ENCODE results near the gene ZFHX3. TPM values are rescaled to one million over a fixed set of nuclear protein-coding genes. Genes with fewer than 3 reads are reported as not detected.

The ZFHX3 gene
- total RNA-seq, 2 experiments from 2014 or later: 0.63 to 0.64 TPM

DNA sequence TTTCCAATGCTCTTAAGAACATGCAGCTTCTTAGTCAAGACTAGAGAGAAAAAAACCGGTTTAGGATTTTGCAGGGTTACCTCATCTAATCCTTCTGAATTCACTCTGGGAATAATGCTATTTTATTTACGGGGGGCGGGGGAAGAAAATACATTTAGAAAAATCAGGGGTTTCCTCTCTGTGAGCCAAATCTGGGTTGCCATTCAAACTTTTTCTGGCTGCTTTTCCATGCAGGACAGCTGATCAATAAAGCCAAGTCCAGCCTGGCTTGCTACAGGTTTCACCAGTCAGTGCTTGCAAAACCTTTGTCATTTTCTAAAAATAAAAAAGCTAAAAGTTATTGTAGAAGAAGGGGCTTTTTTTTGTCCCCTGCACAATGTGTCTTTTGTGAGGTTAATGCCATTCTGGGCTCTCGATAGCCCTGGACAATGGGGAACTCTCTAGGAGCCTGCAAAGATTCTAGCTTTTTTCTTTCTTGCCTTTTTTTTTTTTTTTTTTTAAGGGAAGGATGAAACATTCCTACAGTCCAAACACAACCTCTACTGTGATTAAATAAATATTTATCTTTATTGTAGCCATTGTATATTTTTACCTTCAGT, 13.1 kb upstream of the ZFHX3 start:
- no peaks in the 10 kb centered on the region for H3K36me3 ChIP-seq (ENCODE audit: insufficient read depth, low read length)
- POLR2A ChIA-PET: no interaction called here
- H3K4me1 Mint-ChIP-seq (ENCODE audit: low read depth): peaks cover 19% of the 10 kb centered on the region
- no peak overlapping the region for H3K4me3 ChIP-seq (ENCODE audit: low read length)
- intact Hi-C loops (cut with DNase I, micrococcal nuclease): no loop called here
- peaks cover 10% of the 10 kb centered on the region for H3K4me1 ChIP-seq (ENCODE audit: insufficient read depth, low read length)
- peaks cover 64% of the 10 kb centered on the region for H3K27me3 Mint-ChIP-seq
- peaks cover 39 to 85% of the 10 kb centered on the region in 2 experiments for H3K27me3 ChIP-seq (ENCODE audit: control insufficient read depth in 1 of 2, insufficient read depth in 2 of 2, low read length in 2 of 2)
- no peak overlapping the region for H3K4me3 Mint-ChIP-seq
- H3K27ac Mint-ChIP-seq: no peak overlapping the region
- no peaks in the 10 kb centered on the region for H3K9me3 Mint-ChIP-seq
- no peak for ATAC-seq (ENCODE audit: poor library complexity)
- H3K27ac ChIP-seq (ENCODE audit: low read depth in 1 of 2, low read length in 2 of 2): no peak overlapping the region
- peaks cover 3% of the 10 kb centered on the region for H3K36me3 Mint-ChIP-seq (ENCODE audit: low read depth)
- CTCF ChIA-PET: no interaction called here
- no peak for DNase-seq
- peaks cover 0 to 17% of the 10 kb centered on the region in 2 experiments for H3K9me3 ChIP-seq (ENCODE audit: control insufficient read depth in 1 of 2, insufficient read depth in 1 of 2, low read length in 2 of 2)
- TF ChIP-seq, protein P1, sequence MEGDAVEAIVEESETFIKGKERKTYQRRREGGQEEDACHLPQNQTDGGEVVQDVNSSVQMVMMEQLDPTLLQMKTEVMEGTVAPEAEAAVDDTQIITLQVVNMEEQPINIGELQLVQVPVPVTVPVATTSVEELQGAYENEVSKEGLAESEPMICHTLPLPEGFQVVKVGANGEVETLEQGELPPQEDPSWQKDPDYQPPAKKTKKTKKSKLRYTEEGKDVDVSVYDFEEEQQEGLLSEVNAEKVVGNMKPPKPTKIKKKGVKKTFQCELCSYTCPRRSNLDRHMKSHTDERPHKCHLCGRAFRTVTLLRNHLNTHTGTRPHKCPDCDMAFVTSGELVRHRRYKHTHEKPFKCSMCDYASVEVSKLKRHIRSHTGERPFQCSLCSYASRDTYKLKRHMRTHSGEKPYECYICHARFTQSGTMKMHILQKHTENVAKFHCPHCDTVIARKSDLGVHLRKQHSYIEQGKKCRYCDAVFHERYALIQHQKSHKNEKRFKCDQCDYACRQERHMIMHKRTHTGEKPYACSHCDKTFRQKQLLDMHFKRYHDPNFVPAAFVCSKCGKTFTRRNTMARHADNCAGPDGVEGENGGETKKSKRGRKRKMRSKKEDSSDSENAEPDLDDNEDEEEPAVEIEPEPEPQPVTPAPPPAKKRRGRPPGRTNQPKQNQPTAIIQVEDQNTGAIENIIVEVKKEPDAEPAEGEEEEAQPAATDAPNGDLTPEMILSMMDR (IDR thresholded peaks at IDR 0.05): no peak

DNA sequence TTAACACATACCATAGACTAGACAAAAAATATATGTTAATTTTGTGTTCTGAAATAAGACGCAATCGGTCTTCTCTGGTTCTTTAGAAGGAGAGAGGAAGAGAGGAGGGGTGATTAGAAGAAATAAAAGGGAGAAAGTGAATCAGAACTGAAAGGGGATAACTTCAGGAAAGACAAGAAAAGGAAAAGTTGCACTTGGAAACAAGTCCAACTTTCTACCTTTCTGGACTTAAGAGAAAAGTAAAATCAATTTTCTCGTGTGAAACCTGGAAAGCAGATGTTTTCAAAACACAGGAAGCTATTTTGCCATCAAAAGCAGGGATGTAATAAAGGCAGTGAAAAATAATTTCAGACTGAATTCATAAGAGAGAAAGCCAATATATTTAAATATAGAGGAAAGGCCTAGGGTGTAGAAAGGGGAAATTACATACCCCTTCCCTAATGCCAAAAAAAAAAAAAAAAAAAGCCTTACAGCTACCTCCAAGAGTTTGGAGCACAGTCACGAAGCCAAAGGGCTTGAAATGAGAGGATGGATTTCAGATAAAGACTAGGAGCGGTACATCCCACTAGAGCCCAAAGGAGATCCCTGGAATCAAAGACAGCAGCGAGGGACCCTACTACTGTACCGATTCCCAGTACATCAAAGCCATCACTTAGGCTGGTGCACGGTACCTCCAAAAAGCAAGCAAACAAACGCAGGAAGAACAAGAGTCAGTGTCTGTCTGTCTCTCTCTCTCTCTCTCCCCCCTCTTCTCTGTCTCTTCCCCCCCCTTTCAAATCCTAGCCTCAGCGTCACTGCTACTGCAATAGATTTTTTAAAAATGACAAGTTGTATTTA, 12.1 kb upstream of the ZFHX3 start:
- Mint-ChIP-seq H3K27ac (no peak overlapping the region), H3K9me3 (no peaks in the 10 kb centered on the region), H3K27me3 (peaks cover 55% of the 10 kb centered on the region), H3K36me3 (ENCODE audit: low read depth) (peaks cover 3% of the 10 kb centered on the region), H3K4me1 (ENCODE audit: low read depth) (peaks cover 25% of the 10 kb centered on the region), H3K4me3 (peak overlapping the region; percentile 79)
- Histone ChIP-seq H3K4me3 (ENCODE audit: low read length) (no peak overlapping the region), H3K27ac (ENCODE audit: low read depth in 1 of 2, low read length in 2 of 2) (no peak overlapping the region), H3K36me3 (ENCODE audit: insufficient read depth, low read length) (no peaks in the 10 kb centered on the region), H3K27me3 (ENCODE audit: control insufficient read depth in 1 of 2, insufficient read depth in 2 of 2, low read length in 2 of 2) (peaks cover 46 to 85% of the 10 kb centered on the region in 2 experiments), H3K4me1 (ENCODE audit: insufficient read depth, low read length) (peaks cover 13% of the 10 kb centered on the region), H3K9me3 (ENCODE audit: control insufficient read depth in 1 of 2, insufficient read depth in 1 of 2, low read length in 2 of 2) (peaks cover 0 to 13% of the 10 kb centered on the region in 2 experiments)
- CTCF ChIA-PET: interaction anchor here (0.7 kb wide), 1 partner anchor 11 kb away, joined by 3 read pairs; no protein-coding TSS in a partner anchor
- POLR2A ChIA-PET: no interaction called here
- no peak for DNase-seq
- TF ChIP-seq, protein P1 (IDR thresholded peaks at IDR 0.05): no peak
- intact Hi-C loops (cut with DNase I, micrococcal nuclease): no loop called here
- ATAC-seq (ENCODE audit: poor library complexity): no peak

DNA sequence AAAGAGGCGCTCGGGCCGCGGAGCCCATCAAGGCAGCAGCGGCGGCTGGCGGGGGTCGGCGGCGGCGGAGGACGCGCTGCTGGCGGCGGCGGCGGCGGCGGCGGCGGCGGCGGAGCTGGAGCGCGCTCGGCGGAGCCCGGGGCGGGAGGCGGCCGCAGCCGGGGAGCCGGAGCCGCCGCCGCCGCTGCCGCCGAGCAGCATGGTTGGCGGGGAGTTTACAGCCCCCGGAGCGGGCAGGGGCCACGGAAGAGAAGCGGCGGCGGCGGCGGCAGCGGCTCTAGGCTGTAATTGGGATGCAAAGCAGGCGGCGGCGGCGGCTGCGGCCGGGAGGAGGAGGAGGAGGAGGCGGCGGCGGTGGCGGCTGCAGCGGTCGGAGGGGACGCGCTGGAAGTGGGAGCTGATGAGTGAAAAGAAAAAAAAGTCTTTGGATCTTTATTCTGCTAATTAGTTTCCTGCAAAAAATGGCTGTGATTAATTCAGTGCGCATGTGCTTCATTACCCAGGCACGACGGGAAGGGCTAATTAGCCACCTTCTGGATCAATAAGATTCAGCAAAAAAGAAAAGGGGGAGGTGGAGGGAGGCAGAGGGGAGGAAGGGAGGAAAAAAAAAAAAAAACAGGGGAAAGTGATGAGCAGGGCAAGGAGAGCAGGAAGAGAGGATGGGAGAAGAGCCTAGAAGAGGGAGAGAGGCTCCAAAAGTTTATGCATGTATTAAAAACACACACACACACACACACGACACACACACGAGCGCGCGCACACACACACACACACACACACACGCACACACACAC, 10.9 kb upstream of the ZFHX3 start:
- ATAC-seq (ENCODE audit: poor library complexity) (no peak), DNase-seq (peak in 2 of 14 experiments; percentile 18 to 42)
- peaks cover 3% of the 10 kb centered on the region for H3K36me3 Mint-ChIP-seq (ENCODE audit: low read depth)
- no peak overlapping the region for H3K27ac Mint-ChIP-seq
- TF ChIP-seq, protein P1 (IDR thresholded peaks at IDR 0.05): no peak
- H3K27me3 Mint-ChIP-seq: peaks cover 44% of the 10 kb centered on the region
- H3K36me3 ChIP-seq (ENCODE audit: insufficient read depth, low read length): no peaks in the 10 kb centered on the region
- ChIA-PET POLR2A (no interaction called here), CTCF (no interaction called here)
- intact Hi-C loops (cut with DNase I, micrococcal nuclease): no loop called here
- H3K4me1 ChIP-seq (ENCODE audit: insufficient read depth, low read length): peaks cover 8% of the 10 kb centered on the region
- H3K4me3 ChIP-seq (ENCODE audit: low read length): peak overlapping the region; percentile 41
- peaks cover 0 to 4% of the 10 kb centered on the region in 2 experiments for H3K9me3 ChIP-seq (ENCODE audit: control insufficient read depth in 1 of 2, insufficient read depth in 1 of 2, low read length in 2 of 2)
- H3K27ac ChIP-seq (ENCODE audit: low read depth in 1 of 2, low read length in 2 of 2): no peak overlapping the region
- H3K27me3 ChIP-seq (ENCODE audit: control insufficient read depth in 1 of 2, insufficient read depth in 2 of 2, low read length in 2 of 2): peaks cover 41 to 85% of the 10 kb centered on the region in 2 experiments
- H3K4me3 Mint-ChIP-seq: peak overlapping the region; percentile 79
- H3K4me1 Mint-ChIP-seq (ENCODE audit: low read depth): peaks cover 31% of the 10 kb centered on the region
- no peaks in the 10 kb centered on the region for H3K9me3 Mint-ChIP-seq

Data from CD4-positive, alpha-beta T cell (primary cell).